Measurements from ENCODE around the gene VWA7.

VWA7 gene

DNA sequence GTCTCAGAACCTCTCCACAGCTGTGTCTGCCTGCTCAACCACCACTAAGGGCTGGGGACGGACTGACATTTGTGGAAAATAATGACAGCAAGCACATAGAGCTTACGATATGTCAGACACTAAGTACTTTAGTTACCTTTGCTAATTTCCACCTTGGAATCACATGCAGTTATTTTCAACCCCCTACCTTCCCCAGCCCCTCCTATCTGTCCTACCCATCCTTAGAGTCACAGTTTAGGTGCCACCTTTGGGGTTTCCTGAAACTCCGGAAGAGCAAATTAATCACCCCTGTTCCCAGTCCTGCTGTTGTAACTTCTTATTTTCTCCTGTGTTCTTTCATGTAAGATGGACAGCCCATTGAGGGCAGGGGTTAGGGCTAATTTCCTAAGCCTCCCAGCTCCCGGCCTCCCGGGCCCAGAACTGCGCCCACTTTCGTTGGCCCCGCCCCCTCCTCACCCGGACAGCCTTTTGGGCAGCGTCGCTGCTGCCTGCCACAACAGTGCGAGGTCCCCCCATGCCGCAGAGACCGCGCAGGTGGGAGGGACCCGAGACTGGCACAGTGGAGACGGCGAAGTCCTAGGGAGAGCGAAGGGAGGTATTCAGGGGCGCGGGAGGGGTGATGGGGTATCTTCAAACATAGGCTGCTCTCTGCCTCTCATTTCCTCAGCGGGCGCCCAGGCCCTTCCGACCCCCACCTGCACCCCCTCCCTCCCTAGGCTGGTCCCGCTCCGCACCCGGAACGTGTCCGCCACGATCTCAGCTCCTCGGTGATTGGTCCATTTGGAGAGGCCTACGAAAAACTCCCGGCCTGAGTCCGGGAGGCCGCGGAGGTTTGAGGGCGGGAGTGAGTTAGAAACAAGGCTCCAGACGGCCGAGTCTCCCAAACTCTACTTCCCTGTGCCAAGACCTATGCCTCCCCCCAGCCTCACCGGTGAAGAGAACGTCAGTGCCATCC is 49.1 kb downstream of the VWA7 start:
- DNase-seq: no peak

DNA sequence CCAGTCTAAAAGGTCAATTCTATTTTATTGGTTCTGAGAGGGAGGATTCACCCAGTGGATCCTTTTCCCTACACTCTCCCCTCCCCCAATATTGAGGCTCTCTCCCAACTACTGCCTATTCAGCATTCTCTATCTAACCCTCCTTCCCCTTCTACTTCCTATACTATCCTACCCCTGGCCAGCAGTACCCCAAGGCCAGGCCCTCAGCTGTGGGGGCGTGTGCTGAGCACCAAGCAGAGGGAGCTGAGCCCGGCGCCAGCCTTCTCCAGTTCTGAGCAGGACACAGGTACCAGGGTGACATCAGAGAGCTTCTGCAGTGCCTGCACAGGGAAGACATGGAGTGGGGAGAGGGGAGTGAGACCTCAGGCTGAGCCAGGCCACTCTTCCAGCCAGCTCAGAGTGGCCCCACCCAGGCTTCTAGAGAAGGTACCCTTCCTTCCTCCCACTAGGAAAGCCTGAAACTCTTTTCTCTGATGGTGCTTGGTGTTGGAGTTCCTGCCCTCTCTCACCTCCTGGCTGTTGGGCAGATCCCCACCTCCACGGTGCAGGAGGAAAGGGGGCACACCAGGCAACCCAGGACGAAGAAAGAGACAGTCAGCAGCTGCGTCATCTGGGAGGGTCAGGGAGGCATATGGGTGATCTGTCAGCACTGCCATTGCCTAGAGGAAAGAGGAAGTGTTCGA is 50.0 kb downstream of the VWA7 start:
- peak; percentile 25 to 76 for DNase-seq

DNA sequence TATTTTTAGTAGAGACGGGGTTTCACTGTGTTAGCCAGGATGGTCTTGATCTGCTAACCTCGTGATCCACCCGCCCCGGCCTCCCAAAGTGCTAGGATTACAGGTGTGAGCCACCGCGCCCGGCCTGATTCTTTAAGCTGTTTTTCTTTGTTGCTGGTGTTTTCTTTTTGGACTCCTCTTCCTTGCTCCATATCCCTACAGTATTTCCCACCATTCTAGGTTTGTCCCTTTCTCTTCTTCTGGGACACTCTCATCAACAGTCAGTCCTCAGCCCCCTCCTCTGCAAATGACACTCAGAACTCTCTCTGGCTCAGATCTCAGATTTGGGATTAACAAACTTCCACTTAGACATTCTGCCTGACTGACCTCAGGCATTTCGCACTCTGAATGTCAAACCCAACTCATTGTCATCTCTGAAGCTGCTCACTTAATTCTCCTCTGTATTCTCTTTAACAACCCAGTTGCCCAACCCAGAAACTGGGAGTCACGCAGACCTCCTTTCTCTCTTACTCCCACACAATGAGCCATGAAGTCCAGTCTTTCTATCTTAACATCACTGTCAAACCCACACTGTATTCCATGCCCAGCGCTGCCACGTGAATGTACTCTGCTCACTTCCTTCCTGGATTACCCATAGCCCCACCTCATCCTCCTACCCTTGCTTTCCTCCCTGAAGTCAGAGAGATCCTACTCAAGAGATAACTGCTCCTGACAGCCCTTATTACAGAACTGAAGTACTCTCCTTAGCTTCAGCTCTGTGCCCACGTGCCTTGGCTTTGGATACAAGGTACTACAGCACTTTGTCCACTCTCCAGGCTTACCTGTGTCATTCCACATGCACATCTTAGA is 51.4 kb downstream of the VWA7 start:
- no peak for DNase-seq

DNA sequence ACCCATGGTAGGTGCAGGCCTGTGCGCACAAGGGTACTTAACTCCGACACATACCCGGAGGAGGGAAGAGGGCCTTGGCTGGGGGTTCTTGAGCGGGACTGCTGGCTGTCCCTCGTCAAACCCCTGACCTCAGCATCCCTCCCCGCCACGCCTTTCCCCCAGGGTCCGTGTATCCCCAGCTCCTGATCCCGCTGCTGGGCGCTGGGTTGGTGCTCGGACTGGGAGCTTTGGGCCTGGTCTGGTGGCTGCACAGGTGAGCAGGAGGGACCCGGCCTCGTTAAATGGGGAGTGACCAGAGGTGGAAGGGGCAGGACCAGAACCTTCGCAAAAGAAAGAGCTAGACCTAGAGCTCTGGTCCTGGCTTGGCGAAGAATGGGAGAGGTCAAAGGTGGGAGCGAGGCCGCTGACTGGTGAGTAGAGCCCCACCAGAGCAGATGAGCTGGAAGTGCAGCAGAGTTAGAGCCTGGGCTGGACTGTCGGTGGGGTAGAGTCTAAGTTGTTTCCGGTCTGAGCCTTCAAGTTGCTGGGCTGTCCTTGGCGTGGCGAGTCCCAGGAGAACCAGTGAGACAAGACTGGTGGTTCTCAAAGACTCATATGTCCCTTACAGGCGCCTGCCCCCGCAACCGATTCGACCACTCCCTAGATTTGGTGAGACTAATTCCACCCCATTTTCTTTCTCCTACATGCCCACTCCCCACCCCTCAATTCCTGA is 53.0 kb downstream of the VWA7 start:
- no peak for DNase-seq

DNA sequence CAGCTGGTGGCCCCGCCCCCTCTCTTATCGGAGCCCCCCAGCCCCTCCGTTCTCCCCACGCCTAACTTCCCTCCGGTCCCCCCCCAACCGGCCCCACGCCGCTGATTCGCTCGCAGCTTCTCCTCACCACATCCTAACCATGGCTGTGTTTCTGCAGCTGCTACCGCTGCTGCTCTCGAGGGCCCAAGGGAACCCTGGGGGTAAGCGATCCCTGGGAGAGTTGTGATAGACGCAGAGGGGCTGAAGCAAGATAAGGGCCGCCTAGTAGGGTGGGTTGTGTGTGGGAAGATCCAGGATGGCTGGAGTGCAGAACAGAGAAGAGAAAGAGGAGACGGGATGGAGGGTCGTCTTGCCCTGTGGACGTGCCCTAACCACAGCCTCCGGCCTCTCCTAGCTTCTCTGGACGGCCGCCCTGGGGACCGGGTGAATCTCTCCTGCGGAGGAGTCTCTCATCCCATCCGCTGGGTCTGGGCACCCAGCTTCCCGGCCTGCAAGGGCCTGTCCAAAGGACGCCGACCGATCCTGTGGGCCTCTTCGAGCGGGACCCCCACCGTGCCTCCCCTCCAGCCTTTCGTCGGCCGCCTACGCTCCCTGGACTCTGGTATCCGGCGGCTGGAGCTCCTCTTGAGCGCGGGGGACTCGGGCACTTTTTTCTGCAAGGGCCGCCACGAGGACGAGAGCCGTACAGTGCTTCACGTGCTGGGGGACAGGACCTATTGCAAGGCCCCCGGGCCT is 53.7 kb downstream of the VWA7 start, which contains the start of gene MPIG6B:
Gene MPIG6B (plus strand): TSS at position 129 of the 735 bp plus-strand sequence. CDS start 11 bp downstream, at position 140.
- DNase-seq: no peak

DNA sequence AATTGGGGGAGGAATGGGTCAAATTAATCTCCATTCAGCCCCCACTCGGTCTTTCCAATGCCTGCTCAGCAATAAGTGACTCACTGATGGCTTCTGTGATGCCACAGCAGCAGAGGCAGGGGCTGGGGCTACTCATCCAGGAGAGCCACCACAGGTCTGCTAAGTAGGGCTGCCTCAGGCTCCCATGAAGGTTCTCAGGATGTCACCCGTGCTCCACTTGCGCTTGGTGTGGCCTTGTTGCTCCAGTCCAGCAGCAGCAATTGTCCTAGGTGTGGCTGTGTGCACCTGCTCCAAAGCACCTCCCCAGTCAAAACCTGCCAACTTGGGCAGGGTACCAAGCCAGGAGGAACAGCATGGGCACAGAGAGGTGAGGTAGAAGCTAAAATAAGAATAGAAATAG is 55.0 kb downstream of the VWA7 start:
- no peak for DNase-seq

DNA sequence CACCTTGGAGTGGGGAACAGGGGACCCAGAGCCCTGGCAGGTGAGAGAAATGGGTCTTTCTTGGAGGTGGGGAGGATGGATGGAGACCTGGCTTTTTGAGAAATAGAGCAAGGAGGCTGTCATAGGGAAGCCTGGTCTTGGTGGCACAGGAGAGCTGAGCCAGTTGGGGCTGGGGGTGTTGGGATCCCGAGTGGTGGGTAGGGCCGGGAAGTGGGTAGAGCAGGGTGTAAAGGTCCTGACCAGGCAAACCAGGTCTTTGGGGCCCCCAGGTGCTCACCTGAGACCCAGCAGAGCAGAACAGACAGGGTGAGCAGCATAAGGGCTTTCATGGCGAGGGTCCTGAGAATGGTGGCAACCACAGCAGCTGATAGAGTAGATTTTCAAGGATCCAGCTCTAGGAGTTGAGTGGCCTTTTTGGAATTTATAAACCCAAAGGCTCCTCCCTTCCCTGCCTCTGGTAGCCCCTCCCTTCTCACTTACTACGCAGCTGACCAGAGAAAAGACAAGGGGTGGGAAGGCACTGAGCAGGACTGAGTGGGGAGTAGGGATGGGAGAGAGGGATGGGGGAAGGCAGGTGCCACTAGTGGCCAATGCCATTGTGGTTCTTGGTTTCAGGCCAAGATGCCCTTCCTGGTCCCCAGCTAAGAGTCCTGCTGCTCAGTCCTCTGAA is 55.6 kb downstream of the VWA7 start, which contains the start of gene LY6G6C:
Gene LY6G6C (minus strand): TSS at position 396 of the 670 bp plus-strand sequence. CDS start 67 bp downstream, at position 329.
- DNase-seq: no peak

DNA sequence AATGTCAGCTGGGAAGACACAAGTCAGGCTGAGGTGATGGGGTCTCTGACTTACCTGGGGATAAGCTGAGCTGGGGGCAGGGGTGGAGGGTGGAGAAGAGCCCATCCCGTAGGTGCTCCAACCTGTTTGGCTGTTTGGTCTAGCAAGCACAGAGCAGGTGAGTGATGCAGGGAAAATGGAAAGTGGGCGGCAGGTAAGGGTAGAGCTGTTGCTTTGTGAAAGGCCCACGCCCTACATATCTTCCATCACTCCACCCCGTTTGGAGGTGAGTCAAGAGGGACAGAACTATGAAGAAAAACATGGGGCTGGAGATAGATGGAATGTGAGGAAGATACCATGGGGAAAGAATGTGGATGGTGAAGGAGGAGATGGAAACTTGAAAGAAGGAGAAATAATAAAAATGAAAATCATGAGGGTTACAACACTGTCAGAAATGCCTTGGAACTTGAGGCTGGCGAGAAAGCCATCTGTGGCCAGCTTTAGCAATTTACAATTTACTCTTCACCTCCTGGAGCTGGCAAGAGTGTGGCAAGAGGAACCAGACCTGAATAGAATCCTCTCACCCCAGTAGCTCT is 56.8 kb downstream of the VWA7 start:
- DNase-seq: no peak

DNA sequence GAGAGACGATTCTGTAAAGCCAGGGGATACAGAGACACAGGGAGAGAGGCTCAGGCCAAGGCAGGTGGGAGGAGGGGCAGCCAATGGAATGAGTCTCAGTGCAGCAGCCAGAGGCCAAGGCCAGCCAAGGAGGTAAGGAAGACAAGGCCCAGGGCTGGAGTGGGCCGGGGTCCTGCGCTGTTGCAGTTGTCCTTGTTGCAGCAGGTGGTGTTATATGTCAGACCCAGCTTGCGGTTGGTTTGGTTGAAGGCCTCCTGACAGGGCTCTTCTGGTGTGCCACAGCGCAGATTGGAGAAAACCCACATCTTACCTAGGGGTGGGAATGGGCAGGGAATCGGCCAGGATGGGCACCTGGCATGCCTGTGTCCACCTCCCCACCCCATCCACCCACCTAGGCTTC is 58.1 kb downstream of the VWA7 start:
- no peak for DNase-seq

DNA sequence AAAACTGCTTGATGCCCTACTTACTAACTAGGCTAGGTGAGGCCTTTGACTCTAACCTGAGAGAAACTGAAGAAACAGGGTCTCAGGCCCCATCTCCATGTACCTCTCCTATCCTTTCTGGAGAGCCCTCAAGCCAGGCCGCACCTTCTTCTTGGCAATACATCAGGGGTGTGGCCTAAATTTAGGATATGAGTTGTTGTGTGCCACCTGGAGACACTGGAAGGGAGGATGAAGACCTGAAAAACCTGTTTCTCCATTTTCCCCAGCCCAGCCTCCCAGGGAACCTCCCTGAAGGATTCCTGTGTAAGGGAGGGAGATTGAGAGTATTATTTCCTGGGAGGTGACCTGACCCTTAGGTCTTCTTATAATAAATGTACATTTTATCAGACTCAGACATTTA is 58.9 kb downstream of the VWA7 start:
- DNase-seq: no peak

DNA sequence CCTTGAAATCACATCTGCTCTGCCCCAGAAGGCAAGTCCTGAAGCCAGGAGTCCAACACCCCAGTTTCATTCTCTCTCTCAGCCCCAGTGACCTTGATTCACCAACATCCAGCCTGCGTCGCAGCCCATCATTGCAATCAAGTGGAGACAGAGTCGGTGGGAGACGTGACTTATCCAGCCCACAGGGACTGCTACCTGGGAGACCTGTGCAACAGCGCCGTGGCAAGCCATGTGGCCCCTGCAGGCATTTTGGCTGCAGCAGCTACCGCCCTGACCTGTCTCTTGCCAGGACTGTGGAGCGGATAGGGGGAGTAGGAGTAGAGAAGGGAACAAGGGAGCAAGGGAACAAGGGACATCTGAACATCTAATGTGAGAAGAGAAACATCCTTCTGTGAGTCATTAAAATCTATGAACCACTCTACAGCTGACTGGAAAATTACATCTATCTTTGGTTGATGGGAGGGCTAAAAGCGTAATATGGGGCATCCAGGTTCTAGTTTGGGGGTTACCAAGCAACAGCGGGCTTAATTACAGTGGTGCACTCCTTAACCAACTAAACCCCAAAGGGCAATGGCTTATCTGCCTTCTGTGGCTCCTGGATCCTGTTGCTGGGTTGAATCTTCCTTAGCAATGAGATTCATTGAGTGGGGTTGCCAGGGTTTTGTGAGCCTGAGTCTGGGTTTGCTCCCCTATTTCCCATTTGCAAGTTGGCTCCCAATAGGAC is 59.5 kb downstream of the VWA7 start:
- no peak for DNase-seq

Data from CD4-positive, alpha-beta T cell treated with Interleukin-4 for 1 hour (primary cell).